OCI-LY1 (cell line): ENCODE measurements around the gene HNRNPLL.

Experiments
- H2AFZ ChIP-seq: fragments of 200-600 bp; sonication (generic), shearing (Covaris generic); 2 replicates; pipeline ENCODE4 v1.6.0; 2014; ENCODE audit warnings: antibody characterized with exemption, mild to moderate bottlenecking, low read length
- H3F3A ChIP-seq: fragments of 200-600 bp; sonication (generic), shearing (Covaris generic); 2 replicates; pipeline ENCODE4 v1.6.0; 2014; ENCODE audit warnings: mild to moderate bottlenecking, antibody characterized with exemption, low read length, moderate library complexity; ENCODE audit not compliant: insufficient read depth
- H3K27ac ChIP-seq: fragments of 200-600 bp; sonication (generic); 2 replicates; pipeline ENCODE4 v1.5.1; 2014; ENCODE audit warnings: low read length, mixed run types, mild to moderate bottlenecking, low read depth; ENCODE audit not compliant: poor library complexity, severe bottlenecking
- H3K27me3 ChIP-seq: fragments of 200-600 bp; sonication (generic); 2 replicates; pipeline ENCODE4 v1.6.0; 2014; ENCODE audit warnings: antibody characterized with exemption, mild to moderate bottlenecking, low read length, moderate library complexity; ENCODE audit not compliant: insufficient read depth
- H3K36me3 ChIP-seq: fragments of 200-600 bp; sonication (generic); 2 replicates; pipeline ENCODE4 v1.6.1; 2014; ENCODE audit warnings: mild to moderate bottlenecking, antibody characterized with exemption, low read length, moderate library complexity, mixed read lengths; ENCODE audit not compliant: insufficient read depth
- H3K4me1 ChIP-seq: fragments of 200-600 bp; sonication (generic); 2 replicates; pipeline ENCODE4 v1.5.1; 2014; ENCODE audit warnings: mild to moderate bottlenecking, low read length, moderate library complexity; ENCODE audit not compliant: insufficient read depth, severe bottlenecking
- H3K4me2 ChIP-seq: fragments of 200-600 bp; sonication (generic), shearing (Covaris generic); 2 replicates; pipeline ENCODE4 v1.6.1; 2014; ENCODE audit warnings: low read length
- H3K4me3 ChIP-seq: fragments of 200-600 bp; sonication (generic); 2 replicates; pipeline ENCODE4 v1.5.1; 2014; ENCODE audit warnings: low read length, low read depth, mild to moderate bottlenecking, mixed read lengths; ENCODE audit not compliant: poor library complexity, severe bottlenecking
- H3K79me2 ChIP-seq: fragments of 200-600 bp; shearing (Covaris generic); 2 replicates; pipeline ENCODE4 v1.6.1; 2016; ENCODE audit warnings: mixed run types, low read length, mixed read lengths; ENCODE audit not compliant: insufficient read depth
- H3K9ac ChIP-seq: fragments of 200-600 bp; sonication (generic), shearing (Covaris generic); 2 replicates; pipeline ENCODE4 v1.6.1; 2014; ENCODE audit warnings: mild to moderate bottlenecking, low read length, mixed read lengths
- H3K9me2 ChIP-seq: fragments of 200-600 bp; sonication (generic), shearing (Covaris generic); 2 replicates; pipeline ENCODE4 v1.6.1; 2014; ENCODE audit warnings: low read depth, mild to moderate bottlenecking, low read length, mixed read lengths
- H3K9me3 ChIP-seq: fragments of 200-600 bp; shearing (Covaris generic); 2 replicates; pipeline ENCODE4 v1.6.1; 2014; ENCODE audit warnings: low read length, mixed read lengths
- H4K20me1 ChIP-seq: fragments of 200-600 bp; sonication (generic), shearing (Covaris generic); 2 replicates; pipeline ENCODE4 v1.6.0; 2016; ENCODE audit warnings: mild to moderate bottlenecking, low read length; ENCODE audit not compliant: insufficient read depth
- EZH2 ChIP-seq: fragments of 200-600 bp; sonication (generic), shearing (Covaris generic); IDR thresholded peaks from 2 replicates; pipeline ENCODE4 v1.8.0; 2017; ENCODE audit warnings: borderline replicate concordance, mixed run types, mild to moderate bottlenecking, antibody characterized with exemption, low read length, moderate library complexity, mixed read lengths
- TF ChIP-seq, protein P1 (sequence below): fragments of 200-600 bp; sonication (generic), shearing (Covaris generic); IDR thresholded peaks from 2 replicates; pipeline ENCODE4 v1.5.1; 2017; ENCODE audit warnings: mild to moderate bottlenecking, antibody characterized with exemption, low read length, moderate library complexity, mixed read lengths

HNRNPLL gene

DNA sequence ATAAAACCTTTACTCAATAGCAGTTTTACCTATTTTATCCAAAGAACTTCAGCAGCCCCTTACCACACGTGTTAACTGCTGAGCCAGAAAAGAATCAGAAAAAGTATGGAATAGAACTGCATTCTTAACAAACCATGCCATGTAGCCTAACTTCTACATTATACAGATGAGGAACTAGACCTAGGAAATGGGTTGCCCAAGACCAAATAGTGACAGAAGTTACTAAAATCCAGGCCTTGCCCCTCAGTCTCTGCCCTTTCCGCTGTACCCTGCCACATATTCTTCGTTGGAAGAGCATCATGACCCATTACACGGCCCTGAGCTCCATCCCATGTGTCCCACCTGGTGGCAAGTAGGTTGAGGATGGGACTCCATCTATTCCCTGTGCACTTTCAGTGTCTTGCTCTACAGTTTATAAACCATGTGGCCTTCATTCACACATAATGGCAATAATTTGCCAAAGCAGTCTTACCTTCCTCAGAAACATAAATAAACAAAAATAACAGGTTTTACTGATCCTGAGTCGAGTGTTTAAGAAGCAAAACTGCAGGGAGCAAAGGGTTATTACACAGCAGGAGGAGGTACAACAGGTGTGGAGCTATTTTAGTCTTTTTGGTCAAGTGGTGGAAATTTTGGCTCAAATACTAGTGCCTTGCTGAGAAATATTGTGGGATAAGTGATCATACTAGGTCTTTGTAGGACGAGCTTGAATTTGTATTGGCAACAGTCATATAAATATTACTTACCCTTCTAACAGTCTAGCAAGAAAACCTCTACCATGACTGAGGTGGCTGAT lies 46.5 kb downstream of the HNRNPLL start:
- H3K9me3 ChIP-seq: no peaks in the 10 kb centered on the region

GRCh38 chr2:38554973-38555595 lies 47.6 kb downstream of the HNRNPLL start:
- no peaks in the 10 kb centered on the region for H3F3A ChIP-seq
- H3K9me2 ChIP-seq: no peaks in the 10 kb centered on the region
- no peak overlapping the region for H3K4me2 ChIP-seq
- no peak overlapping the region for H3K4me3 ChIP-seq
- H2AFZ ChIP-seq: no peak overlapping the region
- no peak overlapping the region for H3K9ac ChIP-seq
- H3K27me3 ChIP-seq: no peaks in the 10 kb centered on the region
- no peaks in the 10 kb centered on the region for H3K4me1 ChIP-seq
- no peaks in the 10 kb centered on the region for H3K79me2 ChIP-seq
- H3K9me3 ChIP-seq: no peaks in the 10 kb centered on the region
- H3K27ac ChIP-seq: no peak overlapping the region
- H4K20me1 ChIP-seq: no peaks in the 10 kb centered on the region
- no peak for TF ChIP-seq EZH2
- TF ChIP-seq, protein P1, sequence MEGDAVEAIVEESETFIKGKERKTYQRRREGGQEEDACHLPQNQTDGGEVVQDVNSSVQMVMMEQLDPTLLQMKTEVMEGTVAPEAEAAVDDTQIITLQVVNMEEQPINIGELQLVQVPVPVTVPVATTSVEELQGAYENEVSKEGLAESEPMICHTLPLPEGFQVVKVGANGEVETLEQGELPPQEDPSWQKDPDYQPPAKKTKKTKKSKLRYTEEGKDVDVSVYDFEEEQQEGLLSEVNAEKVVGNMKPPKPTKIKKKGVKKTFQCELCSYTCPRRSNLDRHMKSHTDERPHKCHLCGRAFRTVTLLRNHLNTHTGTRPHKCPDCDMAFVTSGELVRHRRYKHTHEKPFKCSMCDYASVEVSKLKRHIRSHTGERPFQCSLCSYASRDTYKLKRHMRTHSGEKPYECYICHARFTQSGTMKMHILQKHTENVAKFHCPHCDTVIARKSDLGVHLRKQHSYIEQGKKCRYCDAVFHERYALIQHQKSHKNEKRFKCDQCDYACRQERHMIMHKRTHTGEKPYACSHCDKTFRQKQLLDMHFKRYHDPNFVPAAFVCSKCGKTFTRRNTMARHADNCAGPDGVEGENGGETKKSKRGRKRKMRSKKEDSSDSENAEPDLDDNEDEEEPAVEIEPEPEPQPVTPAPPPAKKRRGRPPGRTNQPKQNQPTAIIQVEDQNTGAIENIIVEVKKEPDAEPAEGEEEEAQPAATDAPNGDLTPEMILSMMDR: peak; percentile 54
- H3K36me3 ChIP-seq: no peaks in the 10 kb centered on the region

More for the DNA sequence above, 46.5 kb downstream of the HNRNPLL start:
- no peaks in the 10 kb centered on the region for H3K9me2 ChIP-seq
- H3K27ac ChIP-seq: no peak overlapping the region
- H2AFZ ChIP-seq: no peak overlapping the region
- no peak overlapping the region for H3K4me3 ChIP-seq
- no peaks in the 10 kb centered on the region for H3K79me2 ChIP-seq
- H3K4me2 ChIP-seq: no peak overlapping the region
- H3F3A ChIP-seq: no peaks in the 10 kb centered on the region
- H3K4me1 ChIP-seq: no peaks in the 10 kb centered on the region
- TF ChIP-seq, protein P1: no peak
- TF ChIP-seq EZH2: no peak
- no peaks in the 10 kb centered on the region for H4K20me1 ChIP-seq
- no peak overlapping the region for H3K9ac ChIP-seq
- no peaks in the 10 kb centered on the region for H3K27me3 ChIP-seq
- no peaks in the 10 kb centered on the region for H3K36me3 ChIP-seq

DNA sequence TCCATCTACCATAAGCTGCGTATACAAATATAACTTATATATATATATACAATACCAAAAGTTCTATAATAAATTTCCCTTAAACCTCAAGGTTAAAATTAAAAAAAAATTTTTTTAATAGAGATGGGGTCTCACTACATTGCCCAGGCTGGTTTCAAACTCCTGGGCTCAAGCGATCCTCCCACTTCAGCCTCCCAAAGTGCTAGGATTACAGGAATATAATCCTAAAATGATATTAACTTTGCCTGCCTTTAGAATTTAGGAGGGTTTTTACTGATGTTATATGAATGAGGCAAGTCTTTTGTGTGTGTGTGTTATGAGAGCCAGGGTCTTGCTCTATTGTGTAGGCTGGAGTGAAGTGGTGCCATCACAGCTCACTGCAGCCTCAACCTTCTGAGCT lies 49.2 kb downstream of the HNRNPLL start:
- Histone ChIP-seq H3K9ac (no peak overlapping the region), H3K27ac (no peak overlapping the region), H3F3A (no peaks in the 10 kb centered on the region), H3K79me2 (no peaks in the 10 kb centered on the region), H3K4me2 (no peak overlapping the region), H2AFZ (no peak overlapping the region), H3K27me3 (no peaks in the 10 kb centered on the region), H3K4me3 (no peak overlapping the region), H3K36me3 (no peaks in the 10 kb centered on the region), H3K4me1 (no peaks in the 10 kb centered on the region), H3K9me2 (no peaks in the 10 kb centered on the region), H4K20me1 (no peaks in the 10 kb centered on the region), H3K9me3 (no peaks in the 10 kb centered on the region)
- TF ChIP-seq, protein P1: no peak
- no peak for TF ChIP-seq EZH2
